ENCODE data around the gene CES3.

Gene CES3

GRCh38 chr16:67013233-67013822 lies 52.3 kb downstream of the CES3 start:
- DNase-seq, result no peak

GRCh38 chr16:67013823-67014633 lies 53.0 kb downstream of the CES3 start:
- DNase-seq, result peak; percentile 72

GRCh38 chr16:67014634-67015312 lies 53.7 kb downstream of the CES3 start:
- no peak for DNase-seq

GRCh38 chr16:67015313-67015731 lies 54.3 kb downstream of the CES3 start:
- no peak for DNase-seq

GRCh38 chr16:67016143-67016542 lies 55.1 kb downstream of the CES3 start:
- no peak for DNase-seq

- no peak for DNase-seq
These were observed 55.8 kb downstream of the CES3 start for GRCh38 chr16:67016681-67017420.

- DNase-seq, result no peak
These were observed 56.3 kb downstream of the CES3 start for GRCh38 chr16:67017421-67017750.

GRCh38 chr16:67017810-67018488 lies 56.9 kb downstream of the CES3 start:
- peak; percentile 84 for DNase-seq

- no peak for DNase-seq
These were observed 58.1 kb downstream of the CES3 start for GRCh38 chr16:67019171-67019570.

- no peak for DNase-seq
These were observed 60.3 kb downstream of the CES3 start for GRCh38 chr16:67021321-67021720.

GRCh38 chr16:67022531-67023214 lies 61.6 kb downstream of the CES3 start:
- no peak for DNase-seq

- DNase-seq, result no peak
These were observed 62.6 kb downstream of the CES3 start for GRCh38 chr16:67023689-67024088.

Measured in central memory CD4-positive, alpha-beta T cell (primary cell).